Measurements from ENCODE around the gene TRABD.

The TRABD gene

DNA sequence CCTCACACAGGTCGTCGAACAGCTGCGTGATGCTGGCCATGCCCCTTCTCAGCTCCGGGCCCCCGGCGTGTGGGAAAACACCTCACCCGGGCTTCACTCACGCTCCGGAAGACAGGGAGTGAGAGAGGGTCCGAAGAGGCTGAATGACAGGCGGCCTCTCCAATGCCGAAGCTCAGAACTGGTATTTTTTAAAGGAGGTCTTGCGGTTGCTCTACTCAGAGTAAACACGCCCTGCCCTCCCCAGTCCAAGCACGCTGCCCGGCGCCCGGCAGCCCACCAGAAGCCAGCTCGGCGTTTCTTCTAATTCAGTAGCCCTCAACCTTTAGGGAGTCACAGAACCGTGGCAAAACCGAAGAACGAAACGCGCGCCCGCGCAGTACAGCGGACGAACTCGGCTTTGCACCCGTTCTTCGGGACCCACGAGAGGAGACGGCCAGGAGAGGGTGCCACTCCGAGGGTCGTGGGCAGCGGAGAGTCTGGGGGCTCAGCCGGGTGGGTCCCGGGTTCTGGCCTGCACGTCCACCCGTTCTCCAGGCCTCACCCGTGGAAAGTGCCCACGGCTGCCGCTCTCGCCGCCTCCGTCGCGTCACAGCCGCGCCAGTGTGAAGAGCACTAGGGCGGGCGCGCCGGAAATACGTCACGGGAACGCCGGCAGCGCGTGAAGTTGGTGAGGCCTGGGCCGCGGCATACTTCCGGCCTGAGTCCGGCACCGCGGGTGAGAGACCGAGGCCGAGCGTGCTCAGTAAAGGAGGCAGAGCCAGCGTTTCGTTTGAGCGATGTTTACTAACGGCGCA lies 58.9 kb downstream of the TRABD start, which contains the start of gene TUBGCP6:
TUBGCP6 (minus strand) TSS at position 604 of the 794 bp plus-strand sequence; CDS start at position 40, 564 bp downstream.
- peak within 1 kb of the TSS; percentile 59 to 95 (median 82) for H3K27ac ChIP-seq
- peak within 1 kb of the TSS; percentile 91 to 100 (median 98) for H3K4me2 ChIP-seq
- no peak for TF ChIP-seq Cebpa-rat (IDR thresholded peaks at IDR 0.05)
- H3K4me3 ChIP-seq: peak within 1 kb of the TSS; percentile 79 to 95 (median 90)
- H3K36me3 ChIP-seq: peaks cover 19 to 51% (median 37%) of the 10 kb centered on the region in 11 experiments
- peaks cover 57 to 79% (median 71%) of the 10 kb centered on the region in 10 experiments for H3K4me1 ChIP-seq
- peaks cover 14 to 87% (median 75%) of the 10 kb centered on the region in 11 experiments; a peak in 20 of 22 replicates for H4K20me1 ChIP-seq
- H3K27me3 ChIP-seq: no peaks in the 10 kb centered on the region
- H3K9ac ChIP-seq: peak within 1 kb of the TSS; percentile 83 to 95 (median 89)
- H3K9me3 ChIP-seq (replicated peaks in 1 of 11): no peaks in the 10 kb centered on the region

DNA sequence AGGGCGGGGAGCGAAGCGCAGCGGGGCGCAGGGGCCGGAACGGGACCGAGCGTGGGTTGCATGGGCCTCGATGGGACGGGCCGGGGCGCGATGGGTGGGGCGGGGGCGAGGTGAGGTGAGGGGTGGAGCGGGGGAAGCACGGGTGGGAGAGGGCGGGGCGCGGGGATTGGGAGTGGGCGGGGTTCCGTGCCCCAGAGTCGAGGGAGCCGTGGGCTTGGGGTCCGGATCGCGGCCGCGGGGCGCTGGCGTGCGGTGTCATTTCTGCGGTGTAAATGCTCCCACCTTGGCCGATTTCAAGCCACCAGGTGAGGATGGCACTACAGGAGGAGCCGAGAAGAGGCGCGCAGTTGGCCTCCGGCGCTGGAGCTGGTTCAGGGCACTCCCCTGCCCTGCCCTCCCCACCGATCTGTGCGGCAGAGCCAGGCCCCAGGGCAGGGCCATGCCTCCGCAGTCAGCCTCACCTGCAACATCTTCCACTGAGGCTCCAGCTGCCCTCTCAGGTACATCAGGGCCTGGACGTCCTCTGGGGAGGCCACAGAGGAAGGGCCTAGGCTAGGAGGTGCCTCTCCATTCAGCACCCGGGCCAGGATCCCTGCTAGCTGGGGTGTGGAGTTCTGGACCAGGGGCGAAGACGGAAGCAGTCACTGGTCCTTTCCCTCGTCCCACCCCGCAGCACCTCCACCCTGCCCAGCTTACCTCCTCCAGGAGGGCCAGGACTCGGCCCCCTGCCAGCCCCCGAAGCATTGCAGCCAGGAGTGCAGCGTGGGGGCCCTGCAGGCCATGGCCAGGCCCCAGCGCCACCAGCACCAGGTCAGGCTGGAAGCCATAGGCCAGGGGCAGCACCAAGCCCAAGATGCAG lies 59.7 kb downstream of the TRABD start:
- TF ChIP-seq Cebpa-rat (IDR thresholded peaks at IDR 0.05): no peak
- H3K27ac ChIP-seq: peak overlapping the region; percentile 59 to 95 (median 82); a peak in 21 of 22 replicates
- peaks cover 10 to 87% (median 75%) of the 10 kb centered on the region in 11 experiments; a peak in 20 of 22 replicates for H4K20me1 ChIP-seq
- peak overlapping the region; percentile 83 to 95 (median 89) for H3K9ac ChIP-seq
- H3K27me3 ChIP-seq: no peaks in the 10 kb centered on the region
- no peaks in the 10 kb centered on the region for H3K9me3 ChIP-seq (replicated peaks in 1 of 11)
- H3K4me2 ChIP-seq: peak overlapping the region; percentile 91 to 100 (median 98)
- H3K36me3 ChIP-seq: peaks cover 11 to 48% (median 28%) of the 10 kb centered on the region in 11 experiments; a peak in 21 of 22 replicates
- peaks cover 64 to 82% (median 76%) of the 10 kb centered on the region in 10 experiments for H3K4me1 ChIP-seq
- H3K4me3 ChIP-seq: peak overlapping the region; percentile 79 to 95 (median 90)

DNA sequence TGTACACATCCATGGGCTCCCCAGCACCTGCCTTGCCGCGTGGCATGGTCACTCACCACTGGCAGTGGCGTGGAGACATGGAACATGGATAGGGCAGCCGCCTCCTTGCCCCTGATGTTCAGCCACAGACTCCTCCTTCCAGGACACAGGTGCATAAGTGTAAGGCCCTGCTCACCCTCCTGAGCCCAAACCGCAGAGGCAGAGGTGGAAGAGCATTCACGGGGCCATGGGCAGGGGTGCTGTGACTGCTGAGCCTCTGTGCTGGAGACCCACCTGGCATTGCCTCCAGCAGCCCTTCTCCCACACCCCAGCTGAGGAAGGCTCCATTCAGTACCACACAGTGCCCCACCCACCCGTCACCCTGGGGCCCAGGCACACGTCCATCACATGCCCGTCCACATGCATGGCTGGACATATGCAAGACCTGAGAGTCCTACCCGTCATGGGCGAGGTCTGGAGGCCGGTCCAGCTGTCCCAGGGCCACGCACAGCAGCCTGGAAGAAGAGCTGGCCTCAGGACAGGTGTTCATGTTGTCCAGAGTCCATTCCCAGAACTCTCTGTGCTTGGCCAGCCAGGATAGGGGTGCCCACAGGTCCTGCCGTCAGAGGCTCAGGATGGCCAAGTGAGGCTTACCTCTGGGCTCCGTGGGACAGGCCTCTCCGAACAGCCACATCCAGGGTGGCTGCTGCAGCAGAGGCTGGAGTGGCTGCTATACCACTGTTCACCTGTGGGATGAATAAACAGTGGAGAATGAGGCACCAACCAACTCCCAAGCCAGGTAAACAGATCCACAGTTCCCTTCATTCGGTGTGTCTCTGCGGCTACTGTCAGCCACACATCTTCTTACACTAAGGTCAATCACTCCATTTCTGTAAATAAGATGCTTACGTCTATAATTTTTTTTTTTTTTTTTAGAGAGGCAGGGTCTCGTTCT lies 60.8 kb downstream of the TRABD start:
- Histone ChIP-seq H3K27ac (peak overlapping the region in 2 of 11 experiments; percentile 82 to 95; a peak in 1 of 22 replicates), H4K20me1 (peaks cover 5 to 82% (median 66%) of the 10 kb centered on the region in 11 experiments; a peak in 19 of 22 replicates), H3K4me3 (peak overlapping the region; percentile 79 to 95 (median 90); a peak in 18 of 20 replicates), H3K4me1 (peaks cover 64 to 79% (median 72%) of the 10 kb centered on the region in 10 experiments), H3K36me3 (peaks cover 10 to 46% (median 25%) of the 10 kb centered on the region in 11 experiments; a peak in 21 of 22 replicates), H3K9me3 (replicated peaks in 1 of 11) (no peaks in the 10 kb centered on the region), H3K9ac (peak overlapping the region; percentile 83 to 95 (median 89); a peak in 21 of 22 replicates), H3K27me3 (no peaks in the 10 kb centered on the region), H3K4me2 (peak overlapping the region; percentile 91 to 100 (median 98))
- TF ChIP-seq Cebpa-rat (IDR thresholded peaks at IDR 0.05): no peak

DNA sequence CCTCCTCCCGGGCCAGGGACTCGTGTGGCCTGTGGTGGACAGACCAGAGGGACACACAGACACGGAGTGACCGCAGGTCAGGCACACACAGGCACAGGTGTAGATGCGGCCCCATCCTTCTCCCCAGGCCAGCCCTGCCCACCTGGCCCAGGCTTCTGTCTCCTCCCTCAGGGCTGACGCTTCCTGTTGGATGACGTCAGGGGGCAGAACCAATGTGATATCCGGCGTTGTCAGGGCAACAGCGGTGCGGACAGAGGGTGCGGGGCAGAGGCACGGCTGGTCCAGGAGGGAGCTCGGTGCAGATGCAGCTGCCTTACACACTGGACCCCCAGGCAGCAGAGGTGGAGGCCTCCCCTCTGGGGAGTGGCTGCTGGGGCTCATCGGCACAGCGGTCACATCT lies 62.0 kb downstream of the TRABD start:
- TF ChIP-seq Cebpa-rat (IDR thresholded peaks at IDR 0.05): no peak
- no peaks in the 10 kb centered on the region for H3K27me3 ChIP-seq
- H3K27ac ChIP-seq: peak overlapping the region in 3 of 11 experiments; percentile 20 to 40 (median 38); a peak in 3 of 22 replicates
- H4K20me1 ChIP-seq: peaks cover 5 to 82% (median 66%) of the 10 kb centered on the region in 11 experiments; a peak in 20 of 22 replicates
- peak overlapping the region; percentile 10 to 67 (median 44); a peak in 20 of 22 replicates for H3K4me2 ChIP-seq
- H3K9ac ChIP-seq: peak overlapping the region in 10 of 11 experiments; percentile 2 to 51 (median 31); a peak in 12 of 22 replicates
- H3K9me3 ChIP-seq (replicated peaks in 1 of 11): no peaks in the 10 kb centered on the region
- H3K4me3 ChIP-seq: no peak overlapping the region
- peaks cover 12 to 48% (median 28%) of the 10 kb centered on the region in 11 experiments; a peak in 21 of 22 replicates for H3K36me3 ChIP-seq
- H3K4me1 ChIP-seq: peaks cover 57 to 77% (median 69%) of the 10 kb centered on the region in 10 experiments

DNA sequence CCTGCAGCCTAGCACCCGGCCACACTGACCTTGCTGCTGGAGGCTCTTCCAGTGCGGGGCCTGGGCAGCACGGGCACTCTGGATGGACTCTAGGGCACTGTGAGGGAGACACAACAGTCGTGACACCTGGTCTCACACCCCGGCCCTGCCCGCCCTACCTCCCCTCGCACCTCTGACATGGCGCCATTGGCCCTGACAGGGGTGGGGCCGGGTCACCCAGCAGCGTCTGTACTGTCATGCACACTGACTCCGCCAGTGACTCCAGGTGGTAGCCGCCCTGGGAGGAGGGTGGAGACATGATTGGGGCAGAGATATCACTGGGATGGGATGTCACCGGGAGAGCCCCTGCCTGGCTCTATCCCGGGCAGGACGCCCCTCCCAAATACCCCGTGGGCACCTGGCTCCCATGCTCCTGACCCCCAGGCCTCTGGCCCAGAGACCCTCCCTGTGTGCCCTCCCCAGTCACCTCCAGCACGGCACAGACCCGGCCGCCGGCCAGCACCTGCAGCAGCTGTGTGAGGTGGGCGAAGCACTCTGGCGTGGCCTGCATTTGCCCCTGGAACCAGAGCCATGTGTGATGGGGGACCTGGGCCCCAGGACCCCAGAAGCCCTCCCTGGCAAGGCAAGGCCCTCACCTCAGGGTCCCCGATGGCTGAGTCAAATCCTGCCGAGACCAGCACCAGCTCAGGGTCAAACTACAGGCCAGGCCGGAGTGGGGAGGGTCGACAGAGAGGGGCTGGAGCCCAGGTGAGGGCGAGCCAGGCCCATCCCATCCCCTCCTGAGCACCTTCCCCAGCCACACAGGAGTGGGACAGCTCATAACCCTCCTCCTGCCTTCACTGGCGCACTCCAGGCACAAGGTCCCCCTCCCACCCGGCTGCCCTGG lies 62.7 kb downstream of the TRABD start:
- Histone ChIP-seq H3K9ac (peak overlapping the region in 9 of 11 experiments; percentile 2 to 56 (median 31); a peak in 10 of 22 replicates), H3K27ac (peak overlapping the region in 2 of 11 experiments; percentile 38 to 40; a peak in 2 of 22 replicates), H3K4me3 (no peak overlapping the region), H3K36me3 (peaks cover 17 to 54% (median 32%) of the 10 kb centered on the region in 11 experiments; a peak in 21 of 22 replicates), H3K4me1 (peaks cover 50 to 74% (median 62%) of the 10 kb centered on the region in 10 experiments), H3K9me3 (replicated peaks in 1 of 11) (no peaks in the 10 kb centered on the region), H4K20me1 (peaks cover 5 to 79% (median 63%) of the 10 kb centered on the region in 11 experiments; a peak in 20 of 22 replicates), H3K4me2 (peak overlapping the region; percentile 10 to 67 (median 44); a peak in 19 of 22 replicates), H3K27me3 (no peaks in the 10 kb centered on the region)
- TF ChIP-seq Cebpa-rat (IDR thresholded peaks at IDR 0.05): no peak

All from BLaER1 treated with 17β-estradiol and CSF1 and Interleukin-3, amounts not matched to agents 10 nM and 100 nM (cell line).